Fibroblast of lung (primary cell): ENCODE results near the gene HIP1.

Source experiments
- EZH2 ChIP-seq: IDR thresholded peaks from 2 replicates; pipeline ENCODE4 v1.5.1; 2012; ENCODE audit warnings: low read length, control low read depth, mild to moderate bottlenecking; ENCODE audit errors: missing control alignments
- TF ChIP-seq, protein P1 (sequence below), 2 donors: IDR thresholded peaks in 1 of 2; conservative IDR thresholded peaks in 1 of 2; 1 replicate in 1 of 2; 2 replicates in 1 of 2; pipeline ENCODE4 v1.5.1; 2011 to 2012; ENCODE audit warnings: low read length in 2 of 2, control low read depth in 1 of 2, inconsistent platforms in 1 of 2, low read depth in 1 of 2, mild to moderate bottlenecking in 1 of 2

DNA sequence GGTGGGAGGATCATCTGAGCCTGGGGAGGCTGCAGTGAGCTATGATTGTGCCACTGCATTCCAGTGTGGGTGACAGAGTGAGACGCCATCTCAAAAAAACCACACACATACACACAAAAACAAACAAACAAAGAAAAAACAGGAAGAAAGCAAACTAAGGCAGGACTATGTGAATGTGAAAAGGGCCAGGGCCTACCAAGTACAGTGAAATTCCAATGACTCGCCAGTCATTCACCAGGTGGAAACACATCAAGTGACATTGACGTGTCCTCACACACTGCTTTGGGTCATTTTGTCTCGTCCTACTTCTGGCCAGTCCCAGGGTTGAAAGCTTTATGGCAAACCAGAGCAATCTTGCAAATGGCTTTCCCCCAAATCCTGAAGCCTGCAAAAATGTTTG, 79.9 kb downstream of the HIP1 start:
- TF ChIP-seq, protein P1, sequence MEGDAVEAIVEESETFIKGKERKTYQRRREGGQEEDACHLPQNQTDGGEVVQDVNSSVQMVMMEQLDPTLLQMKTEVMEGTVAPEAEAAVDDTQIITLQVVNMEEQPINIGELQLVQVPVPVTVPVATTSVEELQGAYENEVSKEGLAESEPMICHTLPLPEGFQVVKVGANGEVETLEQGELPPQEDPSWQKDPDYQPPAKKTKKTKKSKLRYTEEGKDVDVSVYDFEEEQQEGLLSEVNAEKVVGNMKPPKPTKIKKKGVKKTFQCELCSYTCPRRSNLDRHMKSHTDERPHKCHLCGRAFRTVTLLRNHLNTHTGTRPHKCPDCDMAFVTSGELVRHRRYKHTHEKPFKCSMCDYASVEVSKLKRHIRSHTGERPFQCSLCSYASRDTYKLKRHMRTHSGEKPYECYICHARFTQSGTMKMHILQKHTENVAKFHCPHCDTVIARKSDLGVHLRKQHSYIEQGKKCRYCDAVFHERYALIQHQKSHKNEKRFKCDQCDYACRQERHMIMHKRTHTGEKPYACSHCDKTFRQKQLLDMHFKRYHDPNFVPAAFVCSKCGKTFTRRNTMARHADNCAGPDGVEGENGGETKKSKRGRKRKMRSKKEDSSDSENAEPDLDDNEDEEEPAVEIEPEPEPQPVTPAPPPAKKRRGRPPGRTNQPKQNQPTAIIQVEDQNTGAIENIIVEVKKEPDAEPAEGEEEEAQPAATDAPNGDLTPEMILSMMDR (conservative IDR thresholded peaks at IDR 0.05 in 1 of 2, IDR thresholded peaks at IDR 0.05 in 1 of 2; ENCODE audit: low read depth in 1 of 2, low read length in 2 of 2), result no peak
- TF ChIP-seq EZH2, result no peak
